ENCODE measurements around the gene ARNT2.

Gene ARNT2

DNA sequence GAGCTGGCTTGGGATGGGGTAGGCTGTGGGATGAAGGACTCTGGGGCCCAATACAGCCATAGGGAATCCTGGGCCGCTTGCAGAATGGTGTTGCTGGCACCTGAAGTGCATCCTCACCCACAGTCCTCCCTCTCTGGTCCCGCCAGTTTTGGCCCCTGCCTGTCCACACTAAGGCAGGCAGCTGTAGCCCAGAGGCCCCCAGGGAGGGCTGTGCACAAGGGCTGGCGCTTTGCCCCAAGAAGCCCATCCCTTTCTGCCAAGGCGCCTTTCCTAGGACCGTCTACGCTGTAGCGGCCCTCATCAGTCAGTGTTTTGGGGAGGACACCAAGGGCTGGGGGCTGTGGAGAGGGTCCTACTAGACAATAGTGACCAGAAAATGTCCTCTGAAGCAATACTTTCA lies 174.7 kb downstream of the ARNT2 start:
- DNase-seq, result no peak

DNA sequence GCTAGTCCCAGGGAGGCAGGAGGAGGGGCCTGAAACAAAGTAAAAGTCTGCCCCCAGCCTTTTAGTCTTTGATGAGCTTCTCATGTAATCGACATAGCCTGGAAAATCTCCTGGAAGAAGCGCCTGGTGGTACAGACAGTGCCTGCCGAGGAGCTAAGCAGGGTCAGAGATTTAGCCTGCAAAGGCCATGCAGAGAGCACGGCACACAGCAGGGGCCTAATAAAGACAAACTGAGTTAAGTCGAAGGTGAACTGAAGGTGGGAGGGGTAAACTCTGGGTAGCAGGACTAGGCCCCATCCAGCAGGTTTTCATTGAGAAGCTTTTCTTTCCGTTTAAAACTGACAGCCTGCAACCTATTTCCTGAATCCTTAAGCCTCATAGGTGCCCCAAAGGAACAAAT lies 175.4 kb downstream of the ARNT2 start:
- no peak for DNase-seq

DNA sequence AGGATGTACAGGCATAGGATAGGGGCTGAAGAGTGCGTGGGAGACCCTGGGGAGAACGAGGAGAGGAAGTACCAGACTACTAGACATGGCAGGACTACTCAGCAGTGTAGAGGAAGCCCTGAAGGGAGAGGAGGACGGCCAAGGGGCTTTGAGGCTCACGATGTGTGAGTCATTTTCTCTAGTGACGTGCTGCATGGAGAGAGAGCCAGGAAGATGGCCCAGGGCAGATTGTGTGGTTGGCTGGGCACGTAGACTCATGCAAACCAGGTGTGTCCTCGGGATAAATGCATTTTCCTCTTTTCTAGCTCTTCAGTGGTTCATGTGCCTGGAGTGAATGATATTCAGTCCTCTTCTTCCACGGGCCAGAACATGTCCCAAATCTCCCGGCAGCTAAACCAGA lies 175.9 kb downstream of the ARNT2 start:
- DNase-seq, result no peak

DNA sequence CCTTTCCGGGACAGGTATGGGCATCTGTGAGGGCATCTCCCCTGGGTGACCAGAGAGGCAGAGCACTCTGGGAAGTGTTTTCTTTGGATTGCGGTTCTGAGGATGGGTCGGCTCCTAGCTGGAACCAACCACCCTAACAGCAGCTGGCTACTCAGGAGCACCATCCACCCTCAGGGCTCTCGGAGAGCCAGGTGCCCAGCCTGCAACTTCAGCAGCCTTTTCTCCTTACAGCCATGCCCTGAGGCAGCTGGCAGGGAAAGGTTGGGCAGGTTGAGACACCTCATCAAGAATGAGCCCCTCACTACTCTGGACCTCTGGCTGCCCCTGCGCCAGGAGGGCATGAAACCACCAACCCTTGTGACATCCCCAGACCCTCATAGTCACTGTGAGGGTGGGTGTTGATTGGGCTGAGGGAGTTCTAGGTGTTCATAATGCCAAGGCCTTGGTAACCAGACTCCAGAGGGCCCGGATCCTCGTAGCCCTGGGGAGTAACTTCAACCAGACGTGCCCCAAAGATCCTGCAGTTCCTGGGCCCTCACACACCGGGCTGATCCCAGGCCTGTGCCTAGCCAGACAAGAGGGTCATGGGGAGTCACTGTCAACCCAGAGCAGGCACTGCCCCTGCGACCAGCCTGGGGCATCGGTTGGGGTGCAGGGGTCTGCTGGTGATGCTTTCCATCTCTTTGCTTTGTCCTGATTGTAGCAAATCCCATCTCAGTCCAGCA lies 176.5 kb downstream of the ARNT2 start:
- no peak for DNase-seq

DNA sequence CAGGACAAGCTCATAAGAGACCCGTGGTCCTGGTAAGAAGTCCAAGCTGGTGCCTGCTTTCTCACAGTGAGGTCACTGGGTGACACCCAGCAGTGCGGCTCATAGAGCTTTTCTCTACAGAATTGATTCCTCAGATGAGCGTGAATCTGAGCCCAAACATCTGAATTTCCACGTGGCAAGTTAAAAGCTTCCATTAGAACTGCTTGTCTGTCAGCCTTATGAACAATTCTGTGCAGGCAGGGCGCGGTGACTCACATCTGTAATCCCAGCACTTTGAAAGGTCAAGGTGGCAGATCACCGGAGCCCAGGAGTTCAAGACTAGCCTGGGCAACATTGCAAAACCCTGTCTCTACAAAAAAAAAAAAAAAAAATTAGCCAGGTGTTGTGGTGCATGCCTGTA lies 177.8 kb downstream of the ARNT2 start:
- no peak for DNase-seq

DNA sequence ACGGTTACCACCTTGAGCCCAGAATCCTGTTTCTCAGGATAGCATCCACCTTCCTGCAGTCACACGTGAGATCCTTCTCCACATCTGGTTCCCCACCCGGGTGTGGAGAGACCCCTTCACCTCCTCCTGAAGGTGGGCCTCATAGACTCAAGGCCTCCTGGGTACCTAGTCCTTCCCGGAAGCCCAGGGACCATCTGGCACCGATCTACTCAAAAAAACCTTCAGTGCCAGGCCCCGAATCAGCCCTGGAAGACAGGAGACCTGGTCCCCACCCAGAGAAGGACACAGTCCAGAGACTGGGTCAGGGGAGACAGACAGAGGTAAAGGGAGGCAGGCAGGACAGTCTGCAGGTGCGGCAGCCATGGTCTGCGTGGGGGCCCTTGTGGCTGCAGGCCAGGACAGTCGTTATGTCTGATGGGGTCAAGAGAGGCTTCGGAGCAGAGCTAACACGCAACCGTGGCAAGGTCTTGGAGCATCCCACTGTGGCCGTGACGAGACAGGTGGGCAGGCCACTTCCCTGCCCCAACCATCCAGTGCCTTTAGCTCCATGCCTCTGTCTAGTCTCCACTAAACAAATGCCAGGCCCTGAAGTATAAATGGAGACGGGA lies 178.7 kb downstream of the ARNT2 start:
- DNase-seq, result no peak

DNA sequence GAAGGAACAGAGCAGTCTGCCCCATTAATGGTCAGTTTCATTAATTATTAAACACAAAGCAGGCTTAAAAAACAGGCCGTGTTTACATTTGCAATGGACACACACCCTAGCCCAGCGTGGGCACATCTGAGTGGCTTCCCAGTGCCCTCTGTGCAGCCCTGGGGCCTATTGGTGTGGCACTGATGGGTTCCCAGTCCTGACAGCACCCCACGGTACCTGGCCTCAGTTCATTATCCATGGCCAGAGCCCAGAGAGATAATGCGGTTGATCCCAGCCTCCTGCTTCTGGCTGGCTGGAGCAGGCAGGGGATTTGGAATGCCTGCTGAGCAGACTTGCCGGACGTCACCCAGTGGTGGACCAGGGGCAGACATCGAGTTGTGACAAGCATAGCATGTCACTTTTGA lies 180.4 kb downstream of the ARNT2 start:
- no peak for DNase-seq

DNA sequence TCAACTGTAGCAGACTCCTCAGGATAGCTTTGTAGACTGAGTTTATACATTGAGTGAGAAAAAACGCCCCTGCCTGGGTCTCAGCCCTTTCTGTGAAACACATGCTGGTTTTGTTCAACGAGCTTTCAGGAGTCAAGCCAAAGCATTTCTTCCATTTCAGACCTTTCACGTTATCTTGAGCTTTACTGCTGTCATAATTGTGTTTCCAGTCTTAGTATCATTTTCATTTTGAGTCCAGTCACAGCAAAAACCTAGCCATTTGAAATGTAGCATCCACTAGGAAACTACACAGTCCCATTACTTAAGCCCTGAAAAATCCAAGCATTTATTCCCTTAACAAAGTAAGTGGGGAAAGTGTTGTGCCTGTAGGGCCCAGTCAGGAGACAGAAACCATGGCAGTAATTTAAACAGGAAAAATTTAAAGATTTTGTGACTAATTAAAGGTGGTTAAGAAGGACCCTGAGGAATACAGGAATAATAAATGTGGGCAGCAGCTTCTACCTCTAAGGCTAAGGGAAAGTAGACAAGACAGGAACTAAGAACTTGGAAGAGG lies 180.9 kb downstream of the ARNT2 start:
- DNase-seq, result no peak

DNA sequence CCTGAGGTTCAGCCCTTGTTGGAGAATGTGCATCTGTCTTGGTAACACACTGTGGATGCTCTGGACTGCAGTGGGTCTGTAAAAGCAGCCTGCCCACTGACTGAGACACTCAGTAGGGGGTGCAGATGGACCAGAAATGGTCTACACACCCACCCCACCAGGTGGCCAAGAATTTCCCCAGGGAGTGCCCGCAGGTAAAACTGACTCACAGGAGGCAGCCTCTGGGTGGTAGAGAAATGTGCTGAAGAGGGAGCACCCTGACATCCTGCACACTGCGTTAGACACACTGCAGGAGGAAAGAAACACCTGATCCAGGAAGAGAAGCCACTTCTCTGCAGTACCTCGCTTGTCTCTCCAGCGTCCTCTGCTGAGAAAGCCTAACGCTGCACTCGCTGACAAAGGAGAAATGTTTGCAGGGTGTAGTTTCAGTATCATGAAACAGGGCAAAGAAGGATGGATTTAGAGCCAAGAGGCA lies 181.4 kb downstream of the ARNT2 start:
- DNase-seq, result no peak

DNA sequence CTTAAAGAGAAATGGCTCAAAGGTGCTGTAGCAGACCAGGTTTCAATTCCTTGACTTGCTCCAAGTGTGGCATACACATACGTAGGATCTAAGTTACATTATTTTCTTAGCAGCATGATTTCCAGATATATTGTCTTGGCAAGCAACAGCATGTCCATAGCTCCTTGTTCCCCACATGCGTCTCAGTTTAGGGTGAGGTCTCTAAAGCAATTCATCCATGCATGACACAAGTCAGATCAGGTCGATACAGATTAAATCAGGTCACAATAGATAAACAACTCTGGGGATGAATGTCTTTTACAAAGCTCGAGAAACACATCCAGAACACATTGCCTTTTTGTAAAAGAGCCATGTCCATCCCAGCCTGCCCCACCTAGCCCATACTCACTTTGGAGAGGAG lies 182.0 kb downstream of the ARNT2 start:
- no peak for DNase-seq

DNA sequence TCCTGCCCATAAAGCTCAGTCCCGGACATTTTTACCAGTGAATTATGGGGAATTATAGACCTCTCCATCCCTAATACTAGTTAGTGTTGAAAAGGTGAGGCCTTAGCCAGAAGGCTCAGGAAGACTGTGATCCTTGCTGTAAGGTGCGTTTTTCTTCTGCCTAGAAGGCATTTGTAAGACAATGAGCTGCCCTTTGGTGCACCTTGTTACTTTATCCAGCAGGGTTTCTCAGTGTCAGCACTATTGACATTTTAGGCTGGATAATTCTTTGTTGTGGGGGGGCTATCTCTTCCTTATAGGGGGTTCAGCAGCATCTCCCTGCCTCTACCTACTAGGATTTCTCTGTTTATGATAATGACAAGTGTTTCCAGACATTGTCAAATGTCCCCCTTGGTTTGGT lies 182.8 kb downstream of the ARNT2 start:
- no peak for DNase-seq

DNA sequence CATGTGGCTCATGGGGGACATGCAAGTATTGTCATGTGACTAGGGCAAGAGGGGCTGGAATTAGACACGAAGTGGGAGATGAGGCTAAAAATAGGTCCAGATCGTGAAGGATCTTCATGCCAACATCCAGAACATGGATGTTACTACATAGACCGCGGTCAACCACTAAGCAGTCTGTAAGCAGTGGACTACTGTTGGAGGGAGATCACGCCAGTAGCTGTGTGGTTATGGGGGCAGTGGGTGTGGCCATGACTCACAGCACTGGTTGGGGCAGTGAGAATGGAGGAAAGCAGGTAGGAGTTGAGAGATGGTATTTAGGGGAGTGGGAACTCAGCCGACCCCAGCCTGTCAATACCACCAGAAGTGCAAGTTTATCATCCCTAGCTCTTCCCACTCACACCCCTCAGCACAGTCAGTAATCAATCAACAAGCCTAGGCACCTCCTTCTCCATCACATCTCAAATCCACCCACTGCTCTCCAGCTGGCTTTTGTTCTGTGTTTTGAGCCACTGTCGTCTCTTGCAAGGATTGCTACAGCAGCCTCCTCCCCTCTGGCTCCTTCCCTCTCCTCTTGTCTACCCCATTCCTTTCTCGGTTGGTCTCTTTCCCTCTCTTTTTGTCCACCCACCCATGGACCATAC lies 183.8 kb downstream of the ARNT2 start:
- no peak for DNase-seq

DNA sequence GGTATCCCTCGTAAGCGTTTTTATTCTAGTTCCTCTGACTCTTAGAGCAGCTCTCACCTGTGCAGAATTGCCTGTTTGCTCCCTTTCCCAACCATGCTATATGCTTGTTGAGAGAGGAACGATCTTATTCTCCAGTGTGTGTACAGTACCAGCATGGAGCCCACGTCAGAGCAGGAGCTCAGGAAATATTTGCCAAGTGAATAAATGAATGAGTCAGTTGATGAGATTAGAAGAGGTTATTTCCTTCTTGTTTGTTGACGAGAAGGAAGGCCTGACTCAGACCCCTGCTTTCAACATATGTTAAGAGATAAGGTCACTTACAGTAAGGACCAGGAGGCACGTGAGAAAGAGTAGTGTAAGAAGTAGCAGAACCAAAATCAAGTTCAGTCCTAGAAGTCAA lies 184.6 kb downstream of the ARNT2 start:
- no peak for DNase-seq

DNA sequence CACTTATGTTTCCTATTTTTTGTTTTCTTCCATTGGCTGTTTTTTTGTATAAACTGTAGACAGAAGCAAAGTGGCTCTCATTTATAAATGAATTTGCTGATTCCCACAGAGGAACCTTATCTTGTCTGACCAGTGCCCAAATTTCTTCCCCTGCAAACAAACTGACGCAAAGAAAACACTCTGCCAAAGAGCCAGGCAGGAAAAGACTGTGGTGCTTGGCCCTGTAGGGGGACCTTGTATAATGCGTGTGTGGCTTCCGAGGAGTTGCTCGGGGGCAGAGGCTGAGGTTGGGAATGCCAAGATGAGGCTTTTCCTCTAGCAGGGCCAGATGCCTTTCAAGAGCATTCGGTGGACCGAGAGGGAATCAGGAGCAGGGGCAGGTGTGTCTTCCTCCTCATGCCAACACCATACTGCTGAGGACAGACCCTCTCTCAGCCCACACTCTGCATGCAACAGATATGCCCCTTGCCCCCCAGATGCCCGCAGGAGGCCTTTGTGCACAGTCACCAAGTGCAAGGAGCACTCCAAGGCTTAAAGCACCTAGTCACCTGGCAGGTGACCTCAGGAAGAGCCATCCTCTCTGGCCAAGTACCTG lies 186.7 kb downstream of the ARNT2 start:
- no peak for DNase-seq

DNA sequence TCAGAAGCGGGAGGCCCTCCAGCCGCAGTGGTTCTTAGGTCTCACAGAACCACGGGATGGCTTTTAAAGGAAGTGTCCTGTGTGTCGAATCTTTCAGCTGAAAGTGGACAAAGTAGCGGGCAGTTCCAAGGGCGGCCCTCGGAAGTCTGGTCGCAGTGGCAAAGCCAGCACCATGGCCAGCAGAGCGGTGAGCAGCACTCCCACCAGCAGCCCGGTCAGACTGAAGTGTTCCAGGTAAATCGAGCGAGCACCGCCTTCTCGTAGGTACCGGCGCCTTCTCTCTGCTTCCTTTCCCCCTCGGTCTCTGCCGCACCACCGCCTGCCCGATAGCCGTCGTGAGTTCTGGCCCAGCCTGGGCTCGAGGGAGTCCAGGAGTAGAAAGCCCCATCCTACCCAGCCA lies 187.3 kb downstream of the ARNT2 start:
- DNase-seq, result no peak

DNA sequence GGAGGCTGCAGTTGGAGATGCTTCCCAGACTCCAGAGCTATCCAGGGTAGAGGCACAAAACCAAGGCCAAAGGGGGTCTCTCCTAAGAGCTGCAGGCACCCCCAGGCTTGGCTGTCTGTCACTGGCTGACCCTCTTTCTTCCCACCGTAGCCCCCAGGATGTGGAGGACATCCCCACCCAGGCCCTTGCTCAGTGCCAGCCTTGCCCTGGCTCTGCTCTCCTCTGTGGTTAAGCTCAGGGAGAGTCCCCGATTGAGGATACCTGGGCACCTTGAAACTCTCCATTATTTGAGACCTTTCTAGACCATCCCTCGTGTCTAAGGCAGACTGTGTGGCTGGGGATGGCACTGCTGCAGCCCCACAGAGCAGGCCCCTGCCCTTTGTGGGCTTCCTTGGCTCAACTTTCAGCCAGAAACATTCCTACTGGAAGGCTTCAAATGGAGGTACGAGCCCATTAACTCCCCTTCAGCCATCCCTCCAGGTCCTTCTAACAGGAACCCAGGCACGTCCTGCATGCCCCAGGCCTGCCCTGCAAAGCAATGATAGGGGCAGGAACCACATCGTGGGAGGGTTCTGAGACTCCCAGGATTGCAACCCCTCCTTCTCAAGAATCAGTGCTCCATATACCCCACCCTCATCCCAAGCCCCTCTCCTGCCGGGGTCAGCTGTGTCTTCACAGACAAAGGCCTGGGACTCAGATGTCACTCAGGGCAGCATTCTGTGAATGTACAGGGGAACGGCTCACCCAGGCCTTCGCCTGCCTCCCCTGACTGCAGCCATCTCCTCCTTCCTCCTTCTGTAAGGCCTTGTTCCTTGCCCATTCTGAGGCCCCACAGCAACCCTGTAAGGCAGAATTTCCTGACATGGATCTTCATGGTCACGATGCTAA lies 188.0 kb downstream of the ARNT2 start:
- no peak for DNase-seq

DNA sequence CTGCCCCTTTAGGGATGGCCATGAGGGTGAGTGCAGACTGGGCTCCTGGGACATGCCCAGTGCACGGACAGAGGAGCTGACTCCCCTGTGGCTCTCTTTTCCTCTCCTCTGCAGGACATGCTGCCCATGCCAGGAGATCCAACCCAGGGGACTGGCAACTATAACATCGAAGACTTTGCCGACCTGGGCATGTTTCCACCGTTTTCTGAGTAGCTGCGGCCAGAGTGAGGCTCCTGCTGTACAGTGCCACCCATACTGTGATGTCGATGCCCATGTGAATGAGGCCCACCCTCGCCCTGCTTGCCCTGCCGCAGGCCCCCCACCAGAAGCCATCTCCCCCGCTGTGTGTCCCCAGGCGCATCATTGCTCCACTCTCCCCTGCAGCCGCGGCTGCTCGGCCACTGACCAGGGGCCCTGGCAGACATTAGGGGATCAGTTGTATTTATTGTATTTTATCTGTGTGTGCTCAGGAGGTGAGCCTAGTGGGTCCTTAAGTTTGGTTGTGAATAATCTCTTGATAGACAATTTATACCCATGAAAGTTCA lies 189.4 kb downstream of the ARNT2 start:
- DNase-seq, result no peak

DNA sequence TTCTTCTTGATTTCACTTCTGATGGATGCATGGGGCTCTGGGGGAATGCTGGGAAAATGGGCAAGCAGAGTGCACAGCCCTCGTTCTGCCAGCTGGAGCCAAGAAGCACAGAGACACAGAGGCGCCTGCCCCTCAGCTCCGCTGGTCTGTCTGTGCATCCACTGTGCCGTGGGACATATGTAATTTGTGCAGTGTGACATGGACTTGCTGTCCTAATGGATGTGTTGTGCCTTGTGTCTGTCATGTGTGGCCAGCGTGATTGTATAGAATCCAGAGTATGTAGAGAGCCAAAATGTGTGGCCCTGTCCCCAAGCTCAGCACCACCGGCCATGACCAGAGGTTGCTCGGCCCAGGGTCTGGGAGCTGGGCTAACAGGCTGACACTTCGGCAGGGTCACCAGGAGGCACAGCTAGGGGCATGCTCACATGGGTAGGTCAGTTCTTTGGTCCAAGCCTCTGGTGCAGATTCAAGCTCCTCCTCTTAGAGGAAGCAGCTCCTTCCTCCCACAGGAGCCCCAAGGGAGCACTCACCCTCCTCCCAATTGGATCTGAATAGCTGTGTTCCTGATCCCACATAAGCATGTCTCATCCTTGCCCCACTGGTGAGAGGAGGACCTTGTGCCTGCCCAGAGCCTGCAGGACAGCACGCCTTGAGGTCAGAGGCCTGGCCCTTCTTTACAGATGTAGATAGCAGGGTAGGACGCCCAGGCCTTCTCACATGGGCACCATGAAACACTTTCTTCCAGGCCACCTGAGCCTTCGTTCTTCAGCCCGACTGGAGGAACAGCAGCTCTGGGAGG lies 190.1 kb downstream of the ARNT2 start:
- no peak for DNase-seq

DNA sequence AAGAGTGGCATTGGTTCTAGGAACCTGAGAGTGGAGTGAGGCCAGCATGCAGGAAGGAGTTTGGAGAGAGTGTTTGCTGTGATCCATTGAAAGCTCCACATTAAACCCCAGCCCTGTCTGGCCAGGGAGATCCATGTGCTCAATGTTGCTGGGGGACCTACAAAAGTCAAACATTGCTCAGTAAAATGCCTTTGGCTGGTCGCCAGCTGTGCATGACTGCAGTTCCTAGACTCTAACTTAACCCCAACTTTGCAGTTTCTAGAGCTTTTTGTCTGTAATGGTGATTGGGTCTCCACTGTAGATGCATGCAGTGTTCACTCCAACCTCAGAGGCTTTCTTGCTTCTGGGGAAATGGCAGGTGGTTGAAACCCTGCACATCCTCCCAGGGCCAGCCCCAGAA lies 191.2 kb downstream of the ARNT2 start:
- DNase-seq, result no peak

DNA sequence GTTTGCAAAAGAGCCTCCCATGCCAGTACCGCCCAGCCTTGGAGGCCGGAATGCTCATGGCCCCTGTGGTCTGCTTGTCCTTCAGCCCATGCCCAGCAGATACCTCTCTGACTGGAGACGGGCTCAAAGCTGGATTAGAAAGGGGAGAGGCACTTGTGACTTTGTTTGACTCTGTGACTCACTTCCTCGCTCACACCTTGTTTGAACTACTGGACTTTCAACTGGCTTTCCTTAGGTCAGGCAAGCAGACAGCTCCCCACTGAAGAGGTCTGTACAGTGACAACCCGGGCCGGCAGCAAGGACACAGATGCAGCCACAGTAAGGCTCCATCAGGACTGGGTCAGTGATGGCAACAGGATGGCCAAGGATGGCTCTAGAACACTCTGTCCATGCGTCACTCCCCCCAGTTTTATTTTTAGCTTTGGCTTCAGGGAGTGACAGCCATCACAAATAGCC lies 192.4 kb downstream of the ARNT2 start:
- no peak for DNase-seq

DNA sequence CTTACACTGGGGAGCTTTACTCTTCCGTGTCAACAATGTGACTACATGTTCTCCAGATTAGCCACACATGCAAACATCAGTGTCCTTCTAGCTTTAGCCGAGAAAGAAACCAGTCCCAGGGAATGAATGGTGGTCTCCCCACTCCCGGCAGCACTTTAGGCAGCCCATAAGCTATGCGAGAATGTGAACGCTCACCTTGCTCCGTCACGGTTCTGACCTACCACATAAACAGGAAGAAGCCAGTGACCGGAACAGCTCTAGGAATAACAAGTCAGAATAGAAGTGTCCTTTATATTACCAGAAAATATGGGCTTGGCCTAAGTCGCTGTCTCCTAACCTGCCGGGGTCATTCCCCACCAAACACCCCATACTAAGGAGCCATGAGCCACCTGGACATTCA lies 192.9 kb downstream of the ARNT2 start:
- DNase-seq, result no peak

Data from T-helper 1 cell (primary cell).